RKO (cell line): ENCODE data around the gene GJD3.

Experiments used
- DNase-seq: peaks from one replicate; pipeline ENCODE4 v3.0.0-alpha.2; 2016; ENCODE audit warnings: low spot score

The GJD3 gene

GRCh38 chr17:40340327-40340726 is 24.2 kb downstream of the GJD3 start:
- DNase-seq = no peak

GRCh38 chr17:40338941-40339649 is 25.4 kb downstream of the GJD3 start:
- no peak for DNase-seq

GRCh38 chr17:40338058-40338457 is 26.5 kb downstream of the GJD3 start:
- no peak for DNase-seq

- DNase-seq = no peak
These were observed 27.2 kb downstream of the GJD3 start for GRCh38 chr17:40337351-40337750.

DNA sequence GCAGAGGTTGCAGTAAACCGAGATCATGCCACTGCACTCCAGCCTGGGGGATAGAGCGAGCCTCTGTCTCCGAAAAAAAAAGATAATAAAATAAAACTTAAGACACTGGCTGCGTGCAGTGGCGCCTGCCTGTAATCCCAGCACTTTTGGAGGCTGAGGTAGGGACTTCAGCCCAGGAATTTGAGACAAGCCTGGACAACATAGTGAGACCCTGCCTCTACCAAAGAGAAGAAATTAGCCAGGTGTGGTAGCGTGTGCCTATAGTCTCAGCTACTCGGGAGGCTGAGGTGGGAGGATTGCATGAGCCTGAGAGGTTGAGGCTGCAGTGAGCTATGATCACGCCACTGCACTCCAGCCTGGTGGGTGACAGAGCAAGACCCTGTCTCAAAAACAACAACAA is 28.9 kb downstream of the GJD3 start:
- DNase-seq = no peak

DNA sequence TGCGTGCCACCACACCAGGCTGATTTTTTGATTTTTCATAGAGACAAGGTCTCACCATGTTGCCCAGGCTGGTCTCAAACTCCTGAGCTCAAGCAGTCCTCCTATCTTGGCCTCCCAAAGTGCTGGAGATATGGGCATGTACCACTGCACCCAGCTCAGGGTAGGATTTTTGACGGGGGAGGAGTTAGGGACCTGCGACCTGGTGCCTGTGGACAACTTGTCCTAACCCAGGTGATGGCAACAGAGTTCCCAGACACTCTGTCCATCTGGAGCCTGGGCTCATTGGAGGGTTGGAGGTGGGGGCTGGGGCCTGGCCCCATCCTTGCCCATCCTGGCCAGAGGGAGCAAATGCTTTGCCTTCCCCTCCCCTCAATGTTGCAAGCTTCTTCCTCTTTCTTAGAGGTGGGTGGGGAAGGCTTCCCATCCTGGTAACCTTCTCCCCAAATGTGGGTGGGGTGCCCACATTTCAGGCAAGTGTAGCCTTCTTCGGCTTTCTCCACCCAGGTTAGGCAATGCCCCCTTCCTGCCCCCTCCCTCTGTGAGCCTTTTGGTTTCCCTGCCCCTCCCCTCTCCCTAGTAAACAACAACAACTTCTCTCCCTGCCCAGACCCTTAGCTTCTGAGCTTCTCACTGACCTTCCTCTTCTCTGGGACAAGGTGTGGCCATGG is 30.6 kb downstream of the GJD3 start:
- no peak for DNase-seq

DNA sequence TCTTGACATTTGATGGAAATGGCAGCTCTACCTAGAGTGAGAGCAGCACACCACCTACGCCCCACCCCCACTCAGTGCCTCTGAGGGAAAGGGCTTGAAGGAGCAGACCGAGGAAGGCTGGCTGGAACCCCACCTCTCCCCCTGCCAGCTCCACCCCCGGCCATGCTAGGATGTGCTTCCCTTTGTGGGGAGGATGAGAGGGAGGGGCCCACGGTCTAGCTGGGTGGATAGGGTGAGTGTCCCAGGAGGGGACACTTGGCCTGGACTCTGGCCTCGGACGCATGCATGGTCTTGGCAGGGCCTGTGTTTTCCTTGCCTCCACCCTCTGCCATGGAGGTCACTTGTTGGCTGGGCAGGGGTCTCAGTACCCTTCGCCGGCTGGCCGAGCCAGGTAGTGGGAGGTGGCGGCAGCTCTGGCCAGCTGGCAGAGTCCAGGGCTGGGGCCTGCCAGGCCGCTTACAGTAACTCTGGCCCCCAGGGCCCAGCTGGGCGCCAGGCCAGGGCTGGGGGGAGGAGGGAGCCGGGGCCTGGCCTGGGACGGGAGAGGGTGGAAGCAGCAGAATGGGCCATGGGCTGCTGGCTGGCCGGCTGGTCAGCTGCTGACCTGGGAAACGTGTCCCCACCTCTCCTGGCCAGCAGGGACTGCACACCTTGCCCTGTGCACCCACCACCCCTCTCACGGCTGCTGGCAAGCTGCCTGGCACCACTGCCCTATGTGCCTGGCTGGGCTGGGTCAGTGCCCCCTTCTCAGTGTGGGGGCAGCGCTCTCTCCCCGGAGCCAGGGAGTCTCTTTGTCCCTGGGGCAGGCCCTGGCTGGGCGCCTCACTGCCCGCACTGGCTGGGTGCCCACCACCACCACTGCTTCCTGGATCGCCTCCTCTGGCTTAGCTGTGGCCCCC is 32.5 kb downstream of the GJD3 start:
- no peak for DNase-seq

DNA sequence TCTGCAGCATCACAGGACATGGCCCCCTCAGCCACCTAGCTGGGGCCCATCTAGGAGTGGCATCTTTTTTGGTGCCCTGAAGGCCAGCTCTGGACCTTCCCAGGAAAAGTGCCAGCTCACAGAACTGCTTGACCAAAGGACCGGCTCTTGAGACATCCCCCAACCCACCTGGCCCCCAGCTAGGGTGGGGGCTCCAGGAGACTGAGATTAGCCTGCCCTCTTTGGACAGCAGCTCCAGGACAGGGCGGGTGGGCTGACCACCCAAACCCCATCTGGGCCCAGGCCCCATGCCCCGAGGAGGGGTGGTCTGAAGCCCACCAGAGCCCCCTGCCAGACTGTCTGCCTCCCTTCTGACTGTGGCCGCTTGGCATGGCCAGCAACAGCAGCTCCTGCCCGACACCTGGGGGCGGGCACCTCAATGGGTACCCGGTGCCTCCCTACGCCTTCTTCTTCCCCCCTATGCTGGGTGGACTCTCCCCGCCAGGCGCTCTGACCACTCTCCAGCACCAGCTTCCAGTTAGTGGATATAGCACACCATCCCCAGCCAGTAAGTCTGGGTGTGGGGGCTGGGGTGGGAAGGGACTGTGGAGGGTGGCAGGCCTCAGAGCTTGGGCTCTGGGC is 33.6 kb downstream of the GJD3 start:
- no peak for DNase-seq

DNA sequence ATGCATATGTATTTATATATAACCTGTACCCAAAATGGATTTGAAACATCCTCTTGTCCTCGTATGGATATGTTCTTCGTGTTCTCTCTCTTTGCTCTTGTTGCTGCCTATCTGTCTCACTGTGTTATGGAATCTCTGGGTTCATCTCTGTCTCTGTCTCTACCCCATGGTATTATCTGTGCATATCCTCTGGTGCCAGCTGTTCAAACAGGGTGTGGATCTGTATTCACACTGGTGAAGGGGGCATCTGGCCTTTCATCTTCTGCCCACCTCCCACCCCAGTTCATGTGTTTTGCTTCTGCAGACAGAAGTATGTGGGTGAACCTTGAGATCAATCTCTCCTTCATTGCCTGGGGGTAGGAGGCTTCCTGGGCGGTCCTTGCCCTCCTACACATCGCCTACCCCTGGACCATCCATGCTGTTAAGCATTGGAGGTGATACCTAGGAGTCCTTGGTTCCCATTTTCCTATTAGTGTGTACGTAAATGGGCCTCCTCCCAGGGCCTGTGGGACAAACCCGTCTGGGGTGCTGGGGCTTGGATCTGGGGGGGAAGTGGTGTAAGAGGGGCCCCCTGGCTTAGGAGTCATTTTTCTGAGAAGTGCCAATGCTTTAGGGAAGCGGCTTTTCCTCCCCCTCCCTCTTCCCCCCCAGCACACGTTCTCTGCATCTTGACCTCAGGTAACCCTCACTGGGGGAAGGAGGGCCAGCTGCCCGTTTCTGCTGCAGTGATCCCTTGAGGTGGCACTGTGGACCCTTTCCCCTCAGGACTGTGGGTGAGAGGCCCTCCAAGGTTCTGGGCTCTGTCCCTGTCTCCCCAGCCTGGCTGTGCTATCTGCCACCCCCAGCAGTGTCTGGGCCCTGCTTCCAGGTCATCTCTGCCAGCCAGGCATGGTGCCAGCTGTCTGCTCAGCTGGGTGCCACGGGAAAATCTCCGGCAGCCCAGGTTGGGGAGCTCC is 34.4 kb downstream of the GJD3 start:
- no peak for DNase-seq

DNA sequence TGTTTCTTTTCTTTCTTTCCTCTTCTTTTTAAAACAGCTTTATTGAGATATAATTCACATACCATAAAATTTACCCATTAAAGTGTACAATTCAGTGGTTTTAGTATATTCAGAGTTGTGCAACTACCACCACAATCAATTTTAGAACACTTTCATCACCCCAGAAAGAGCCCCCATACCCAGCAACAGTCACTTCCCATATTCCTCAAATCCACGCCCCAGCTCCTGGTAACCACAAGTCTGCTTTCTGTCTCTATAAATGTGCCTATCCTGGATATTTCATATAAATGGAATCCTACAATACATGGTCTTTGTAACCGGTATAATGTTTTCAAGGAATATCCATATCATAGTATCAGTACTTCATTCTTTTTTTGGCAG is 36.2 kb downstream of the GJD3 start:
- DNase-seq = no peak

- no peak for DNase-seq
These were observed 36.7 kb downstream of the GJD3 start for GRCh38 chr17:40327735-40328385.

GRCh38 chr17:40327244-40327729 is 37.2 kb downstream of the GJD3 start:
- no peak for DNase-seq

DNA sequence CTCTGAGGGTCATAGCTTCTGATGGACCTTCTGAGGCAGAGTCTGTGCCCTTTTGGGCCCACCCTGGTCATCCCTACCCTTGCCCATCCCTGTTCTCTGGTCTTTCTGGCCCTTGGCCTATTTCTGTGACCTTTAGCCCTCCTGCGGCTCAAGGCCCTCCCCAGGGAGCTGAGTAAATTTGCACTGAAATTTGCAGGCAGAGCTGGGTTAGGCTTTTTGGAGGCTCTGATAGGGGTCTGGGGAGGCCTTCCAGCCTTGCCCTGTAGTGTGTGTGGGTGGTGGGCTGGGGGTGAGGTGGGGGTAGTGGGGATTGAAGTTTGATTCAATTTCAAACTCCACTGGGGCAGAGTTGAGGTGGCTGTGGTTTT is 37.7 kb downstream of the GJD3 start:
- no peak for DNase-seq

GRCh38 chr17:40326014-40326831 is 38.3 kb downstream of the GJD3 start:
- DNase-seq = no peak

DNA sequence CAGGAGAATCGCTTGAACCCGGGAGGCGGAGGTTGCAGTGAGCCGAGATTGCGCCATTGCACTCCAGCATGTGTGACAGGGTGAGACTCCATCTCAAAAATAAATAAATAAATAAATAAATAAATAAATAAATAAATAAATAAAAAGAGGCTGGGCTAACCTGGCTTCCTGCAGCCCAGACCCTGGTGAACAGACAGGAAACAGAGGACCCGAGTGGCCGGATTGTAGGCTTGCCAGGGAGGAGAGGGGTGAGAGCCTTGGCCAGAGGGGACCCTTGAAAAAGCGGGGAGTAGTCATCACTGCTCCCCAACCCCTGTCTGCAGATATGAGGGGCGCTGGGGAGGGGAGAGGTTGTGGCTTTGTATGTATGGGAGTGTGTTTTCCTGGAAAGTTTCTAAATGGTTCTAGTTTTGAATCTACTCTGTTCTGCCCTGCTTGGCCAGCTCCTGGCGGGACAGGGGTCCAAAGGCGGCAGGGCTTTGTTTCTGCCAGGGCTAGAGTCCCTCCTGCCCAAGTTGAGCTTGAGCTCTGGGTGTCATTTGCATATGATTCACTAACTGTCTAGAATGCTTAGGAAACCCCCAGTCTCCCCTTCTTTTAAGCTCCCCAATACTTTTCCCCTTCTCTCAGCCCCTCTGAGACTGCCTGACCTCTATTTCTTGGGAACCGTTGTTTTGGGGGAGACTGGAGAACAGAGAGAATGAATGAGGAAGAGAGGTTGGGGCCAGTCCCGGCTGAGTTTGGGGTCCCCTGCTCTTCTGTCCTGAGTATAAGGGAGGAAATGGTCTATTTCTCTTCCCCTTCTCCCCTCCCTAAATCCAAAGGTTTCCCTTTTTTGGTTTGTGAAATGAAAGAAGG is 39.2 kb downstream of the GJD3 start:
- DNase-seq = no peak

GRCh38 chr17:40323391-40324381 is 40.9 kb downstream of the GJD3 start:
- DNase-seq = no peak
